HepG2 (cell line): ENCODE results near the gene EVI5. TPM values are rescaled to one million over a fixed set of nuclear protein-coding genes. Genes with fewer than 3 reads are reported as not detected.

Experiments used
- ARNTL ChIP-seq: sonication (generic); formaldehyde crosslinking; IDR thresholded peaks from 2 replicates; pipeline ENCODE4 v1.4.0; 2020; ENCODE audit warnings: mild to moderate bottlenecking, missing genetic modification reagents
- CEBPZ ChIP-seq: IDR thresholded peaks from 2 replicates; pipeline ENCODE4 v1.6.1; 2012; ENCODE audit warnings: low read length, improper control_type of control experiment
- HMG20B ChIP-seq: conservative IDR thresholded peaks from 2 replicates; pipeline ENCODE4 v1.6.1; 2016; ENCODE audit warnings: missing genetic modification reagents, missing compliant biosample characterization
- MTA3 ChIP-seq: sonication (generic); formaldehyde crosslinking; IDR thresholded peaks from 2 replicates; pipeline ENCODE4 v1.4.0; 2020; ENCODE audit warnings: missing genetic modification reagents
- MXD4 ChIP-seq: IDR thresholded peaks from 2 replicates; pipeline ENCODE4 v1.6.1; 2016; ENCODE audit warnings: mild to moderate bottlenecking, missing biosample characterization, missing genetic modification reagents
- NR2F1 ChIP-seq, 2 experiments: fragments of 450-650 bp in 1 of 2; formaldehyde crosslinking in 1 of 2; IDR thresholded peaks; 2 replicates each; pipeline versions ENCODE4 v1.5.0 to v1.6.1; 2016 to 2020; ENCODE audit warnings: mild to moderate bottlenecking in 1 of 2, missing compliant biosample characterization in 1 of 2, missing genetic modification reagents in 1 of 2, moderate library complexity in 1 of 2
- PLSCR1 ChIP-seq: sonication (generic); formaldehyde crosslinking; IDR thresholded peaks from 2 replicates; pipeline ENCODE4 v1.5.0; 2020; ENCODE audit warnings: missing genetic modification reagents, mild to moderate bottlenecking, borderline replicate concordance
- PPARG ChIP-seq: conservative IDR thresholded peaks from 2 replicates; pipeline ENCODE4 v1.6.1; 2016; ENCODE audit warnings: missing biosample characterization, missing genetic modification reagents
- RARG ChIP-seq: sonication (generic); formaldehyde crosslinking; IDR thresholded peaks from 2 replicates; pipeline ENCODE4 v1.4.0; 2020; ENCODE audit warnings: low read depth, mild to moderate bottlenecking, missing genetic modification reagents
- RFXANK ChIP-seq: IDR thresholded peaks from 2 replicates; pipeline ENCODE4 v1.6.1; 2016
- SMAD1 ChIP-seq: sonication (generic); formaldehyde crosslinking; IDR thresholded peaks from 2 replicates; pipeline ENCODE4 v1.4.0; 2020; ENCODE audit warnings: missing genetic modification reagents, low read depth, mild to moderate bottlenecking, borderline replicate concordance
- SSRP1 ChIP-seq: IDR thresholded peaks from 2 replicates; pipeline ENCODE4 v1.6.1; 2016; ENCODE audit warnings: control low read depth
- YY1 ChIP-seq: IDR thresholded peaks from 2 replicates; pipeline ENCODE4 v1.6.1; 2011; ENCODE audit warnings: low read length, low read depth, moderate library complexity, mild to moderate bottlenecking; ENCODE audit not compliant: insufficient read depth, insufficient replicate concordance
- ZBTB44 ChIP-seq: sonication (generic); formaldehyde crosslinking; IDR thresholded peaks from 2 replicates; pipeline ENCODE4 v1.4.0; 2020; ENCODE audit warnings: missing genetic modification reagents
- ZFP90 ChIP-seq: sonication (generic); formaldehyde crosslinking; IDR thresholded peaks from 2 replicates; pipeline ENCODE4 v1.8.0; 2022; ENCODE audit warnings: missing genetic modification reagents, mild to moderate bottlenecking, inconsistent platforms, borderline replicate concordance
- ZNF234 ChIP-seq: sonication (generic); formaldehyde crosslinking; conservative IDR thresholded peaks from 2 replicates; pipeline ENCODE4 v1.5.1; 2020; ENCODE audit warnings: mild to moderate bottlenecking, missing genetic modification reagents
- ZNF749 ChIP-seq: sonication (generic); formaldehyde crosslinking; IDR thresholded peaks from 2 replicates; pipeline ENCODE4 v1.8.0; 2022; ENCODE audit warnings: mild to moderate bottlenecking, missing genetic modification reagents, moderate library complexity, borderline replicate concordance
- ZNF878 ChIP-seq: sonication (generic); formaldehyde crosslinking; IDR thresholded peaks from 2 replicates; pipeline ENCODE4 v1.8.1; 2023; ENCODE audit warnings: mild to moderate bottlenecking, missing genetic modification reagents, moderate library complexity
- polyA plus RNA-seq, 8 experiments: library from polyadenylated mRNA; depleted of rRNA in 3 of 8; stranded (reverse) in 7 of 8; unstranded in 1 of 8; fragments of >200 nt; fragmentation: Illumina TruSeq in 4 of 8; extraction: Trizol in 4 of 8; gene quantifications; 2 replicates each; pipeline versions ENCODE4 v1.2.1 to v1.2.3, GENCODE V29; 2011 to 2016; ENCODE audit warnings: low read depth in 4 of 8, missing spikeins in 1 of 8, mixed read lengths in 1 of 8; ENCODE audit not compliant: insufficient read depth in 1 of 8
- total RNA-seq, 5 experiments: library from RNA; depleted of rRNA; stranded (reverse); fragments of >200 nt; fragmentation: Illumina TruSeq; extraction: Trizol; gene quantifications; 2 replicates each; pipeline ENCODE4 v1.2.3, GENCODE V29; 2016; ENCODE audit warnings: low read depth in 1 of 5
- TF ChIP-seq, protein P1 (sequence below), 2 experiments: IDR thresholded peaks; 2 replicates each; pipeline ENCODE4 v1.6.1; 2011 to 2012; ENCODE audit warnings: low read length in 2 of 2, borderline replicate concordance in 1 of 2, low read depth in 1 of 2, mild to moderate bottlenecking in 1 of 2, moderate library complexity in 1 of 2

Gene EVI5
- total and polyA plus RNA-seq, 2 of the 13 experiments (the other 11 are each of a cell fraction or from before 2014, with no cell fraction given), result 4.0 to 12.6 TPM

GRCh38 chr1:92831762-92832536 is 47.0 kb upstream of the EVI5 start, which contains the start of gene RPL5 (continued):
- peak; percentile 88 for TF ChIP-seq ZBTB44 (CRISPR knock-in tag)
- TF ChIP-seq YY1, result peak; percentile 89
- peak; percentile 94 for TF ChIP-seq MXD4 (CRISPR knock-in tag)
- peak; percentile 82; the same call in 1 of the 2 replicates for TF ChIP-seq RFXANK (CRISPR knock-in tag)
- 0 out of 2 replicates have a peak, but pooled peaks have one; percentile 27 for TF ChIP-seq ZNF234 (CRISPR knock-in tag)
- TF ChIP-seq NR2F1 (CRISPR knock-in tag; IDR thresholded peaks at IDR 0.05), result no peak
- TF ChIP-seq, protein P1, sequence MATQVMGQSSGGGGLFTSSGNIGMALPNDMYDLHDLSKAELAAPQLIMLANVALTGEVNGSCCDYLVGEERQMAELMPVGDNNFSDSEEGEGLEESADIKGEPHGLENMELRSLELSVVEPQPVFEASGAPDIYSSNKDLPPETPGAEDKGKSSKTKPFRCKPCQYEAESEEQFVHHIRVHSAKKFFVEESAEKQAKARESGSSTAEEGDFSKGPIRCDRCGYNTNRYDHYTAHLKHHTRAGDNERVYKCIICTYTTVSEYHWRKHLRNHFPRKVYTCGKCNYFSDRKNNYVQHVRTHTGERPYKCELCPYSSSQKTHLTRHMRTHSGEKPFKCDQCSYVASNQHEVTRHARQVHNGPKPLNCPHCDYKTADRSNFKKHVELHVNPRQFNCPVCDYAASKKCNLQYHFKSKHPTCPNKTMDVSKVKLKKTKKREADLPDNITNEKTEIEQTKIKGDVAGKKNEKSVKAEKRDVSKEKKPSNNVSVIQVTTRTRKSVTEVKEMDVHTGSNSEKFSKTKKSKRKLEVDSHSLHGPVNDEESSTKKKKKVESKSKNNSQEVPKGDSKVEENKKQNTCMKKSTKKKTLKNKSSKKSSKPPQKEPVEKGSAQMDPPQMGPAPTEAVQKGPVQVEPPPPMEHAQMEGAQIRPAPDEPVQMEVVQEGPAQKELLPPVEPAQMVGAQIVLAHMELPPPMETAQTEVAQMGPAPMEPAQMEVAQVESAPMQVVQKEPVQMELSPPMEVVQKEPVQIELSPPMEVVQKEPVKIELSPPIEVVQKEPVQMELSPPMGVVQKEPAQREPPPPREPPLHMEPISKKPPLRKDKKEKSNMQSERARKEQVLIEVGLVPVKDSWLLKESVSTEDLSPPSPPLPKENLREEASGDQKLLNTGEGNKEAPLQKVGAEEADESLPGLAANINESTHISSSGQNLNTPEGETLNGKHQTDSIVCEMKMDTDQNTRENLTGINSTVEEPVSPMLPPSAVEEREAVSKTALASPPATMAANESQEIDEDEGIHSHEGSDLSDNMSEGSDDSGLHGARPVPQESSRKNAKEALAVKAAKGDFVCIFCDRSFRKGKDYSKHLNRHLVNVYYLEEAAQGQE (IDR thresholded peaks at IDR 0.05; ENCODE audit: borderline replicate concordance in 1 of 2, low read depth in 1 of 2, low read length in 2 of 2), result peak in 1 of 2 experiments; percentile 82; a peak in 2 of 4 replicates
- peak; percentile 91 for TF ChIP-seq ZNF749 (CRISPR knock-in tag)
- peak; percentile 66; the same call in 1 of the 2 replicates for TF ChIP-seq HMG20B (CRISPR knock-in tag)
- TF ChIP-seq PLSCR1 (CRISPR knock-in tag), result no peak; the same call in 1 of the 2 replicates
- TF ChIP-seq ZFP90 (CRISPR knock-in tag), result peak; percentile 91; the same call in 1 of the 2 replicates
- peak; percentile 92; the same call in 1 of the 2 replicates for TF ChIP-seq SSRP1 (CRISPR knock-in tag)
- TF ChIP-seq CEBPZ, result no peak
- TF ChIP-seq ARNTL (CRISPR knock-in tag), result peak; percentile 51; the same call in 1 of the 2 replicates
- 0 out of 2 replicates have a peak, but pooled peaks have one; percentile 31 for TF ChIP-seq PPARG
- no peak for TF ChIP-seq ZNF878 (CRISPR knock-in tag)
- TF ChIP-seq MTA3 (CRISPR knock-in tag), result no peak
- peak; percentile 92 for TF ChIP-seq SMAD1 (CRISPR knock-in tag)
- peak; percentile 88; the same call in 1 of the 2 replicates for TF ChIP-seq RARG (CRISPR knock-in tag)
